Measurements from ENCODE around the gene S100PBP. TPM values are rescaled to one million over a fixed set of nuclear protein-coding genes. Genes with fewer than 3 reads are reported as not detected.

The S100PBP gene
- total RNA-seq, 1 donor from 2014 or later: 82.0 TPM

- intact Hi-C loops (cut with micrococcal nuclease): no loop called here
Measured at GRCh38 chr1:32867671-32868070, 50.2 kb downstream of the S100PBP start.

DNA sequence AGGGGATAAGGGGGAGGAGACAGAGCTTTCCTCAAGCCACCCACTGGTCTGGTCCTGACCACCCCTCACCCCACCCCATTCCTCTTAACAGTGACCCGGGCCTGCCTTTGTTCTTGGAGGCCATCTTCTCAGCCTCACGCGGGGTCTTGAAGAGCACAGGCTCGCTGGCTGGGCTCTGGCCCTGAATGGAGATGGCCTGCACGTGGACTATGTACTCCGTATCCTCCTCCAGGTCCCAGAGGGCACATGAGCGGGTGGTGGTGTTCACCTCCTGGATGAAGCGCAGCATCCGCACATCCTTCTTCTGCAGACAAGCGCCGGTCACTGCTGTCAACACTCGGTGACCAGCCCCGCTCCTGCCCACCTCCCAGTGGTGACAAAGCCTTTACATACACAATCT is 50.6 kb downstream of the S100PBP start:
- intact Hi-C loops (cut with micrococcal nuclease): no loop called here

GRCh38 chr1:32868806-32869455 is 51.5 kb downstream of the S100PBP start:
- intact Hi-C loops (cut with micrococcal nuclease): no loop called here

DNA sequence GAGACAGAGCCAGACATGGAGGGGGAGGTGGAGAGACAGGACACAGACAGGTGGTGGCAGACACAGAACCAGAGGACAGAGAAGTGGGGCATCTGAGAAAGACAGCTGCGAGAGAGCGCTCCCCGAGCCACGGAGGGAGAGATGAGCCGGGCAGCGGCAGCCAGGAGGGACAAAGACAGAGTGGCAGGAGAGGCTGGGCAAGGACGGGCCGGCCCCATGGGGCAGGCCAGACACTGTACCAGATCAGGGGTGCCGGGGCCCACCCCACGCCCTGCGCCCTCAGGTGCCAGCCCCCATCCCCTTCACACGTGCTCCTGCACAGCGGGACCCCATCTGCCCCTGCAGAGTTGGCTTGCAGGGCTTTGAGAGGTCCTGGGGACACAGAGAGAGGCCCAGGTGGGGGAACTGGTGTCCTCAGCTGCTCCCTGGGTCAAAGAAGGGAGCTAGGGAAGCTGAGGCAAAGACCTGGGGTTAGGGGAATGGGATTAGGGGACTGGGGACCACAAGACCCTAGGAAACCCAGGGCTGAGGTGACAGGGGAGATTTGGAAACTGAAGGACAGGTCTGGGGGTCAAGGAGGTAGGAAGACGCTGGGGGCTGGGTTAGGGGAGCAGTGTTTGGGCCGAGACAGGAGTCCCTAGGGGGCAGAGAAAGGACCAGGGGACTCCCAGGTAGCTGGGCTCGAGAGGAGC is 52.6 kb downstream of the S100PBP start:
- intact Hi-C loops (cut with micrococcal nuclease): no loop called here

- intact Hi-C loops (cut with micrococcal nuclease): no loop called here
Measured at GRCh38 chr1:32870615-32871363, 53.3 kb downstream of the S100PBP start, which contains the start of gene FNDC5. Gene FNDC5, minus strand, starts transcription at chr1:32870912.

GRCh38 chr1:32871364-32872191 is 54.1 kb downstream of the S100PBP start:
- intact Hi-C loops (cut with micrococcal nuclease): loop anchor here (1.0 to 2.0 kb wide), 4 partner anchors 43 to 351 kb away; no protein-coding TSS in a partner anchor

GRCh38 chr1:32872192-32872460 is 54.7 kb downstream of the S100PBP start:
- intact Hi-C loops (cut with micrococcal nuclease): loop anchor here (1.0 to 2.0 kb wide), 4 partner anchors 43 to 352 kb away; no protein-coding TSS in a partner anchor

DNA sequence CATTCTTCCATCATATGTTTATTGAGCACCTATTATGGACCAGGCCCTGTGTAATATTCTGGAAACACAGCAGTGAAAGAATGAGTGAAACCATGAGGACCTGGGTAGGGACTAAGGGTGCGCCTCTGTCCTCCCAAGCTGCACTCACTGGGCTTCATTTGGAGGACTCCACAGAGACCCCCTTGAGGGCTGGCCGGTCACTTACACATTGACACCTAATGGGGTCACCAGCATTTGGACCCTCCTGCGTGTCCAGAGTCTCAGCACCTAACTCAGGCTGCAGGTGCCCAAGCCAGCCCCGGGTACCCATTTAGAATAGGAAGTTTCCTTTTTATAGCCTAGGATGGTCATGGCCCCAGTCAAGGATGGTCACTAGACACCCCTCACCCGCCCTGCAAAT is 56.0 kb downstream of the S100PBP start:
- intact Hi-C loops (cut with micrococcal nuclease): loop anchor here (2.0 kb wide), 1 partner anchor 45 kb away; no protein-coding TSS in a partner anchor

DNA sequence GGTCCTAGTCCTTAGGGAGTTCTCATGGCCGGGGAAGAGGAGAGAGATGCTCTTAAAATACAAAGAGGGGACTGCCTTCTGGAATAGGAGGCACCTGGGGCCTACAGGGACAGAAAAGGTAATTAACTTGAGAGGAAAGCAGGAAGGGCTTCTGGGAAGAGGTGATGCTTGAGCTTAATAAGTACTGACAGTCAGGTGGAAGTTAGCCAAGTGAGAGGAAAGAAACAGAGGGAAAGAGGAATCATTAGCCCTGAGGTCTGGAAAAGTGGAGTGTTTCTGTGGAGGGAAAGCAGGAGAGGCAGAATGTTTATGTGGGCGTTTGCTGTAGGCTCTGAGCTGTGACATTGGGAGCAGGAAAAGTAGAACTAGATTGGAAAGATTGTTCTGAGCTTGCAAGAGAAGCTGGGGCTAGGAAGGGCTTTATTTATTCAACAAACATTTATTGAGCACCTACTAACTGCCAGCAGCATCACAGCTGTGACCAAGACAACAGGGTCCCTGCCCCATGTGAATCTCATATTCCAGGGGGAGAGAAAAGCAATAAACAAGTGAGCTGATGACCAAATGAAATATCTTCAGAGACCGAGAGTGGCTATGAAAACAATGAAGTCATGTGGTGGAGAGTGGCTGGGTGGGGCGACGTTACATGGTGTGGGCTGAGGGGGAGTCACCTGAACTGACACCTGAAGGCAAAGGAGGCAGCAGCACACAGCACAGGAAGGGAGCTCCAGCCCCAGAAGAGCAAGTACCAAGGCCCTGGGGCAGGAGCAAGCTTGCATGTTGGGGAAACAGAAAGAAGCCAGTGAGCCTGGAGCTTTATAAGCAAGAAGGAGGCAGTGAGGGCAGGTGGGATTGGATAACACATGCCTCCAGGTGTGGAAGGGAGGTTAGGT is 57.7 kb downstream of the S100PBP start:
- intact Hi-C loops (cut with micrococcal nuclease): no loop called here

DNA sequence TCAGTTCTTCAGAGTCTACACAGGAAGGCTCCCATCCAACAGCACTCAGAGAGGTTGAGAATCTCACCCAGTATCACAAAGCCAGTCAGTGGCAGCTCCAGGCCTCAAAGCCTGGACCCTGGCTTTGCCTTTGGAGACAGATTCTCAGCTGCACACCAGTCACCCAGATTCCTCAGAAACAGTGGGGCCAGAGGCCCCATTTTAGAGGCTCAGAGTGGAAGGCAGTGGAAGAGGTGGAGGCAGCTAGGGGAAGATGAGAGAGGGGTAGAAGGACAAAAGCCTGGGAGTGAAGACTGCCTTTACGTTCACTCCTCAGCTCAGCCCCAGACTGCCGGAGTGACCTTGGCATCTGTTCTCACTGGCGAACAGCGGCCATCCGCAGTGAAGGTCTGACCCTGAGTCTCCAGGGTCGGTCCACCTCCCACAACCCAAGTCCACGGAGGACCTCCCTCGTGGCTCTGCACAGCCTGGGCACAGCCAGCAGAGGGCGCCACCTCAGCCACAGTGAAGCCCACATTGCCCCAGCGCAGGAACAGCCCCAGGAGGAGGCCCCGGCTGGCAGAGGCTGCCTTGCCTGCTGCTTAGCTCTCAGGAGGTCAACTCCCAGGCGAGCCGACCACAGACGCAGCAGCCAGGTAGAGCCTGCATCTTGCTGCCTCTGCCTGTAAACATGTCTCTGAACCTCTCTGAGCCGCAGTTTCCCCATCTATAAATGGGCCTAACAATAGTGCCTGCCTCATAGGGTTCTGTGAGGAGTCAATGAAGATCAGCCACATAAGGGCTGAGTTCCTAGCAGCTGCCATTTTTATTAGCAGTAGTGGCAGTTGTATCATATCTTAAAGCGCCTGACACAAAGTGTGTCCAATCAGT is 59.1 kb downstream of the S100PBP start:
- intact Hi-C loops (cut with micrococcal nuclease): loop anchor here (1.0 kb wide), 3 partner anchors 164 to 210 kb away; no protein-coding TSS in a partner anchor

- intact Hi-C loops (cut with micrococcal nuclease): no loop called here
Measured at GRCh38 chr1:32877211-32878110, 60.0 kb downstream of the S100PBP start.

- intact Hi-C loops (cut with micrococcal nuclease): no loop called here
Measured at GRCh38 chr1:32878183-32878582, 60.7 kb downstream of the S100PBP start.

- intact Hi-C loops (cut with micrococcal nuclease): no loop called here
Measured at GRCh38 chr1:32878637-32879041, 61.2 kb downstream of the S100PBP start.

- intact Hi-C loops (cut with micrococcal nuclease): no loop called here
Measured at GRCh38 chr1:32881291-32881690, 63.8 kb downstream of the S100PBP start.

- intact Hi-C loops (cut with micrococcal nuclease): no loop called here
Measured at GRCh38 chr1:32881871-32882850, 64.7 kb downstream of the S100PBP start.

DNA sequence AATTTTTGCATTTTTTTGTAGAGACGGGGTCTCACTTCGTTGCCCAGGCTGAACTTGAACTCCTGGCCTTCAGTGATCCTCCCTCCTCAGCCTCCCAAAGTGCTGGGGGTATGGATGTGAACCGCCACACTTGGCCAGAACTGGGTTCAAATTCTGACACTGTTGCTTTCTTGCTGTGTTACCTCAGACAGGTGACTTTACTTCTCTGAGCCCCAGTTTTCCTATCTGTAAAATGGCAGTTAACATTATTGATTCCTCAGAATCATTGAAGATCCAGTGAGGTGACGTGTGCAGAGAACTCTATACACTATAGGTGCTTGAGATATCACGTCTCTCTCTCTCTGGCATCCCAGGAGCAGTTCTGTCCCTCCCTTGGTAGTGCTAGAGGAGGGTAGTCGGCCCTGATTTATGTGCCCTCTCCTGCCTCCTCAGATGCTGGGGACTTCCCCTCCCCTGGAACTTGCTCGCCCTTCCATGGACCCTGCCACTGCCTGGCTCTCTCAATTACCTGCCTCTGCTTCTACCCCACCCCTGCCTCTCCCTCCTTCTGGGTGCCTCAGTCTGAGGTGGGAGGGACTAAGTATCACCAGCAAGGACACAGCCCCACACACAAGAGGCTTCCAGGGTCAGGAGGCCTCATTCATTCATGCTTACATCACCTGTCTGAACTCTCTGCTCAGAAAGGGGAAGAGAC is 66.0 kb downstream of the S100PBP start:
- intact Hi-C loops (cut with micrococcal nuclease): no loop called here

GRCh38 chr1:32884032-32884372 is 66.5 kb downstream of the S100PBP start:
- intact Hi-C loops (cut with micrococcal nuclease): no loop called here
